Head of caudate nucleus (tissue), 42 donors: ENCODE measurements around the gene NOL4L.
"Not testable (repeated sequence)": the region's sequence is repeated elsewhere in the genome, so short reads cannot be mapped to it uniquely, and the experiment has no call there.

Experiments
- DNase-seq, 42 donors: peaks; one replicate each; pipeline versions ENCODE4 v3.0.0 to v3.0.0-alpha.2; 2020 to 2021; ENCODE audit warnings: mixed read lengths in 7 of 42
- intact Hi-C: fragments of 100-400 bp; cut with DNase I; formaldehyde crosslinking; loops from one replicate; pipeline ENCODE4 v1.15.0; 2022

Gene NOL4L

GRCh38 chr20:32580970-32581838 is 3.9 kb downstream of the NOL4L start:
- intact Hi-C loops: loop anchor here (5.0 kb wide), 1 partner anchor 44 kb away; no protein-coding TSS in a partner anchor

GRCh38 chr20:32580219-32580969 is 4.7 kb downstream of the NOL4L start:
- DNase-seq: no peak
- intact Hi-C loops: loop anchor here (5.0 kb wide), 1 partner anchor 43 kb away; no protein-coding TSS in a partner anchor

More at GRCh38 chr20:32580970-32581838, 3.9 kb downstream of the NOL4L start:
- peak in 14 of 42 donors; percentile 26 to 59 (median 36) for DNase-seq

GRCh38 chr20:32578840-32579390 is 6.2 kb downstream of the NOL4L start:
- intact Hi-C loops: no loop called here
- DNase-seq: no peak

GRCh38 chr20:32578062-32578461 is 7.1 kb downstream of the NOL4L start:
- intact Hi-C loops, DNase-seq: not testable (repeated sequence)

- peak in 6 of 42 donors; percentile 43 to 62 (median 54) for DNase-seq
Observed at GRCh38 chr20:32577657-32578056, 7.5 kb downstream of the NOL4L start.

GRCh38 chr20:32577023-32577422 is 8.1 kb downstream of the NOL4L start:
- intact Hi-C loops: no loop called here
- no peak for DNase-seq

More at GRCh38 chr20:32577657-32578056, 7.5 kb downstream of the NOL4L start:
- intact Hi-C loops: no loop called here

- DNase-seq: no peak
- intact Hi-C loops: no loop called here
Observed at GRCh38 chr20:32576560-32576959, 8.6 kb downstream of the NOL4L start.

GRCh38 chr20:32575805-32576204 is 9.3 kb downstream of the NOL4L start:
- no peak for DNase-seq
- intact Hi-C loops: no loop called here

GRCh38 chr20:32575227-32575581 is 9.9 kb downstream of the NOL4L start:
- no peak for DNase-seq
- intact Hi-C loops: no loop called here

- peak in 29 of 42 donors; percentile 35 to 89 (median 59) for DNase-seq
- intact Hi-C loops: no loop called here
Observed at GRCh38 chr20:32574296-32575226, 10.6 kb downstream of the NOL4L start.

- intact Hi-C loops: no loop called here
- no peak for DNase-seq
Observed at GRCh38 chr20:32573167-32573851, 11.8 kb downstream of the NOL4L start.

- intact Hi-C loops: no loop called here
- DNase-seq: no peak
Observed at GRCh38 chr20:32572271-32572968, 12.7 kb downstream of the NOL4L start.

- intact Hi-C loops: no loop called here
- no peak for DNase-seq
Observed at GRCh38 chr20:32571566-32571965, 13.6 kb downstream of the NOL4L start.

- intact Hi-C loops: no loop called here
- peak in 8 of 42 donors; percentile 30 to 54 (median 45) for DNase-seq
Observed at GRCh38 chr20:32570401-32571190, 14.5 kb downstream of the NOL4L start.

- intact Hi-C loops: no loop called here
Observed at GRCh38 chr20:32569380-32570305, 15.5 kb downstream of the NOL4L start.

GRCh38 chr20:32569018-32569379 is 16.1 kb downstream of the NOL4L start:
- no peak for DNase-seq
- intact Hi-C loops: no loop called here

More at GRCh38 chr20:32569380-32570305, 15.5 kb downstream of the NOL4L start:
- no peak for DNase-seq
